ENCODE measurements around the gene WIPF1.
"Not testable (repeated sequence)": the region's sequence is repeated elsewhere in the genome, so short reads cannot be mapped to it uniquely, and the experiment has no call there.

The WIPF1 gene

DNA sequence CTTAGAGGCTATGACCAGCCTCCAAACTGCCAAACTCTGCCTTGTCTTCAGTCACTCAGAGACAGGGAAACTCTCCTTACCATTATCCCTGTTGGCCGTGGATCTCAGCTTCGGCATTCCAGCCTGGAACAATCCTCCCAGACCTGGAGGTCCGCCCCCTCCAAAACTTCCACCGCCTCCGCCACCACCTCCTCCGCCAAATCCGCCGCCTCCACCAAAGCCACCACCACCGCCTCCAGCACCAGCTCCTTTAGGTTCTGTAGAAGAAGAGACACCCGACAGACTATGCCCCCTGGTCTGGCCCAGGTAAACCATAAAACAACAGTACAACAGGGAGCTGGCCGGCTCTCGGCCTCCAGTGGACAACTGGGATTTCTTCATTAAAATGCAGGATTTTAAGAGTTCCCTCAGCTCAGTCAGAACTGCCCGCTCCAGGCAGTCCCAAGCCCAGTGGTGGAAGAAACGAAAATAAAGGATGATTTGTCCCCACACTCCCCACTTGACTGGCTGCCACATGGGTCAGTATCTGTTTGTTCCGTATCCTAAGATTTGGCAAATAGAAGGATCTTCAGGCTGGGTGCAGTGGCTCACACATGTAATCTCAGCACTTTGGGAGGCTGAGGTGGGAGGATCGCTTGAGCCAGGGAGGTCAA is 22.4 kb downstream of the WIPF1 start:
- H3K4me3 ChIP-seq (ENCODE audit: low read depth, low read length), result no peak overlapping the region

DNA sequence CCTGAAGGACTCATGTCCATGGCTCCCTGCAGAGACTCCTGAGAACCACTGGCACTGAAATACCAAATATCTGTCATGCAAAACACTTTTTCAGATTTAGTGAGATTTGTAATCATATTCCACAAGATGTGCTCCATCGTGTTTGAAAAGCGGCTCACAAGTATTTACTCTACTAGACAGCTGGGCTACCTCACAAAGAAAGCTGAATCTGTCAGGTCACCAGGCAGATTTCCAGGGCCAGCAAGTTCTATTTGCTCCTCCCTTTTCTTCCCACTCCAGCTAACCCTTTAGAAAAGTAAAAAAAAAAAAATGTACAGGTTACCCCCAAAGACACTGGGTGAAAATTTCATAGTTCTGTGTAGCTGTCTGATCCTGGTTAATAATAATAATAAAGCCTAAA is 22.9 kb downstream of the WIPF1 start:
- H3K4me3 ChIP-seq (ENCODE audit: low read depth, low read length), result no peak overlapping the region

DNA sequence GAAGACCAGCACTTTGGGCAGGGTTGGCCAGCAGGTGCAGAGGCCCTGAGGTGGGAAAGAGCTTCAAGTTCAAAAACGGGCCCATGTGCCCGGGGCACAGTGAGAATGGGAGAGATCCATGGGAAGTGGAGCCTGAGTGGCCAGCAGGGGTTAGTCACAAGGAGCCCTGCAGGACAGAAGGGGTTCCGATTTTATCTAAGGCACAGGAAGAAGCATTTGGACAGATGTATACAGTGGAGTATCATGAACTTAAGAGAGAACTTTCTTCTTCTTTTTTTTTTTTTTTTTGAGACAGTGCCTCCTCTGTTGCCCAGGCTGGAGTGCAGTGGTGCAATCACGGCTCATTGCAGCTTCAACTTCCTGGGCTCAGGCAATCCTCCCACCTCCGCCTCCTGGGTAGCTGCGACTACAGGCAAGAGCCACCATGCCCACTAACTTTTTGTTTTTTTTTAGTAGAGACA is 24.0 kb downstream of the WIPF1 start:
- no peak overlapping the region for H3K4me3 ChIP-seq (ENCODE audit: low read depth, low read length)

DNA sequence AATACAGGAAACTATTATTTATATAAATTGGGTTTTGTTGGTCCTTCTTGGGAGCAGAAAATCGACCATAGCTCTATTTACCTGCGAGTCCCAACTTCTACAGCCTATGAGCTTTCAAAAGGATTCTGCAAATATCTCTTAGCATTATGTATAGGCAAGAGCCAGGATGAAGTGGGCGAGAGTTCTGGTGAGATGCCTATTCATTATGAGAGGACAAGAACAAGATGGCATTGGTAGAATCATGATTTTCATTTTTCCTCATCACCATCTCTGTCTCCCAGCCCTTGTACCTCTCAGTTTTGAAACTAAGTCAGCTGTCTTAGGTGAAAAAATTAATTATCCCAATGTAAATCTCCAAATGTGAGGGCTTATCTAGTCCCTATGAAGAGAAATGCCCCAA is 25.0 kb downstream of the WIPF1 start:
- H3K4me3 ChIP-seq (ENCODE audit: low read depth, low read length), result no peak overlapping the region

DNA sequence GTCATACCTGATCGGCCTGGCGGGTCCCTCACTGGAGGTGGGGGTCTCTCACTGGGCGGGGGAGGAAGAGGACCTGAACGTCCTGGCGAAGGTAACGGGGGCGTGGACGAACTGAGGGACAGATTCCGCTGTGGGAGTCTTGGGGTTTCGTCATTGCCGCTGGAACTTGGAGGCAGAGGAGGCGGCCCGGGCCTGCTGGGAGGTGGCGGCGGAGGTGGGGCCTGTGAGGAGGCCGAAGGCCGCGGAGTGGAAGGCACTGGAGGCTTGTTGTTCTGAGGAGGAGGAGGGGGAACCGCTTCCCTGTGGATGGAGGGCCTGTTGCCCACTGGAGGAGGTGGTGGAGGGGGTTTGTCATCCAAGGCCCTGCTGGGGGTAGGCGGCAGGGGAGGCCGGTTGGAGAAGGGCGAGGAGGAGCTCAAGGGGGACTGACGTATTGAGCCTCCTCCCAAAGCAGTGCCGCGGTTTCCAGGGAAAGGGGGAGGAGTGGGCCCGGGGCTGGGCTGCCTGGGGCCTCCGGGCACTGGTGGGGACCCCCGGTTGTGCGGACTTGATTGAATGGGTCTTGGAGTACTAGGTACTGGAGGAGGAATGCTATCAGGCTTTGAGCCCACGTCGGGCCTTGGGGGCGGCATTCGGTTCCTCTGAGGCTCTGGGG is 25.8 kb downstream of the WIPF1 start:
- no peak overlapping the region for H3K4me3 ChIP-seq (ENCODE audit: low read depth, low read length)

DNA sequence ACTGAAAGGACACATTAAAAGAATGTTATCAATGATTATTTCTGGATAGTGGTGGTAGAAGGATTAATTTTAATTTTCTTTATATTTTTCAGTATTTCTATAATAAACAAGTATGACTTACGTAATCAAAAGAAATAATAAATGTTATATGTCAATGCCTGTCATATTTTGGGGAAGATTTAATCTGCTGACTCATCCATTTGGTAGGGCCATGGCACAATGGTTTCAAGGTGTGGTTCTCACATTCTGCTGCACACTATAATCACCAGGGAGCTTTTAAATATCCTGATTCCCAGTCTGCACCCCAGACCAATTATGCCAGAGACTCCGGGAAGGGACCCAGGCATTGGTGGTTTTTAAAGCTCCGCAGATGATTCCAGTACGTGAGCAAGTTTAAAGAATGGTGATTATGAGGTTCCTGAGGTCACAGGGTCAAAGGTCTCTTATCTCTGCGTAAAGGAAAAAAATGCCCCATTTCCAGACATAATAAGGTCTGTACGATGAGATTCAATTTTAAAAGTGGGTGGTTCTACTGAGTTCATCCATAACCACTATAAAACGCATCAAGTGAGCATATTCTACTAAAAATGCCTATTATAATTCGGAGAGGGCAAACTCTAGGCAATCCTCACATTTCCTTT is 27.2 kb downstream of the WIPF1 start:
- H3K4me3 ChIP-seq (ENCODE audit: low read depth, low read length), result no peak overlapping the region

DNA sequence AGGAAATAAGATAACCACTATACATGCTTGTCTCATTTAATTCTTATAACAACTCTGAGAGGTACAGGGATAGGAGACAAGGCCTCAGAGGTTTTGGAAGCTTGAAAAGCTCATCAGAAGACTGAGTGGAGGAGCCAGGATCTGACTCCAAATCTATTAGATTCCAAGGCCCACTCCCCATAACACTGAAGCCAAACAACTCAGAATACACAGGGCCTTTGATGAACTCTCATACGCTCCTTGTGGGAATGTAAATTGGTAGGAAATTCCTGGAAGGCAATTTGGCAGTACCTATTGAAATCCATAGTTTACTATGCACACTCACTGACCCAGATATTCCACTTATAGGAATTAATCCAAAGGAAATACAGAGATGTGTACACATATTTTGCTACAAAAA is 27.9 kb downstream of the WIPF1 start:
- no peak overlapping the region for H3K4me3 ChIP-seq (ENCODE audit: low read depth, low read length)

DNA sequence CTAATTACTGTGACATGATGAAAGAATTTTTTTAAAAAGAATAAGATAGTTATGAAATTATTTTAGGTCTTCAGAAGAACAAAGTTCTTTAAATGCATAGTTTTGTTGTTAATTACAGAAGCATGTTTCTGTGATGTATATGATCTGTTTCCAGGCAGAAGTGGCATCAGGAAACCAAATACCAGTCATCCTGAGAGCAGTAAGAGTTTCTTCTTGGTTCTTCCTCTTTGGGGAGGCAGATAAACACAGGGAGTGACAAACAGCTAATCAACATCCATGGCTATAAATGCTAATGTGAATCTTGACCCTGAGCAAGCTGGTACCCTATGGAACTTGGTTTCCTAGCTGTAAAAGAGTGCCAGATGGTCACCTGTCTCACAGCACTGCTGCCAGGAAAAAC is 29.2 kb downstream of the WIPF1 start:
- no peak overlapping the region for H3K4me3 ChIP-seq (ENCODE audit: low read depth, low read length)

DNA sequence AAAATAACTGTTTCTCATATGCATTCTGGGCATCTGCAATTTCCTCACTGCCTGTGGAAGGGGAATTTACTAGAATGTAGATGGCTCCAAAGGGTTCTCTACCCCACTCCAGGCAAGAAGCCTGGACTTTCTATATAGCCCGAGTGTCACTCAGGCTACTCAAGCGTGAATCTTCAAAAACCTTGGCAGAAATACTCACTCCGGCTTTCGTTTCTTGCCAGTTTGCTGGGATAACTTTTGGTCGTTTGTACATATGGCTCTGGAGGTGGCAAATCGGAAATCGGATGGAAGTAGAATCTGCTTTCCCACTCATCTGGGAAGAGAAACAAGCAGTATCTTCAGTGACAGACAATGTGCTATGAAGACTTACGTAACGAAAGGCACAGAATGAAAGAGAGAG is 30.7 kb downstream of the WIPF1 start:
- no peak overlapping the region for H3K4me3 ChIP-seq (ENCODE audit: low read depth, low read length)

DNA sequence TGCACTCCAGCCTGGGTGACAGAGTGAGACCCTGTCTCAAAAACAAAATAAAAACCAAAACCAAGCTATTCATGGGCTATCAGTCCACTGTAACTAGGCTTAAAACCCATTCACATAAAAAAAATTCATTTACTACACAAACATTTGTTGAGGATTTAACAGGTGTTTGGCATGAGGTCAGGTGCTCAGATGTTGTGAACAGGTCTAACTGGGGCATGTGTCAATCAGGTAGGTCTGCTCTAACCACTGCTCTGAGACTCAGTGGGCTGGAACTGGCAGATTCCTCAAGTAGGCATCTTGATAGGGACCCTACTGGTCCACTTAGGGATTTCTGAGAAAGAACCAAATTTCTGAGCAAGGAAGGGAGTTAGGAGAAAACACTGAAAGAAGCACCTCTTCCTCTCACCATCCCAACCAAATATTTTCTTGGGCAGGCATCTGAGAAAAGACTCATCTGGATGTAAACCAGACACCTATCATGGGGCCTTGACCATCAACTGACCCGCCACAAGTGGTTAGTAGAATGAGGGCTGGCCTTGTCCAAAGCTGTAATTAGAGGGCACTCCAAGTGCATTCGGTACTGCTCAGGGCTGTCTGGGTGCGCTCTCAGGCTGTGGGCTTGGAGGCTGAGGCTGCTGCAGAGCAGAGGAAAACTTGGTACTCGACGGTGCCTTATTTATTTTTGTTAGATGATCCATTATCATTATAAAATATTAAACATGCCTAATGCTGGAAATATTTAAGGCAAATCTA is 33.9 kb downstream of the WIPF1 start:
- no peak overlapping the region for H3K4me3 ChIP-seq (ENCODE audit: low read depth, low read length)

DNA sequence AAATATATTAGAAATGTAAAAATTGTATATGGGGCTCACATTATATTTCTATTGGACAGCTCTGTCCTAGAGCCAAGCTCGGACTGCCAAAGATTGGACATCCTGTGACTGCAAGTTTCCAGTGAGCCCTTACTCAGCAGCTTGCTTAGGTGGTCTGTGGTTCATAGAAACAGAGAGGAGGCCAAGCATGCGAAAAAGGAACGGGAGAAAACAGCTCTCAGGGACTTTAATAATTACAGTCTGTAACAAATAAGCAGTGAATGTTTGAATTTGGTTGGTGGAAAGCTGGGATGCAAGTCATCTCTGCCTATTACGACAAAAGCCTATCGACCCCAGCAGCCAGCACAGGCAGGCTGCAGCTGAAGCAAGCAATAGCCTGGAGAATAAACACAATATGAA is 35.6 kb downstream of the WIPF1 start:
- no peak overlapping the region for H3K4me3 ChIP-seq (ENCODE audit: low read depth, low read length)

DNA sequence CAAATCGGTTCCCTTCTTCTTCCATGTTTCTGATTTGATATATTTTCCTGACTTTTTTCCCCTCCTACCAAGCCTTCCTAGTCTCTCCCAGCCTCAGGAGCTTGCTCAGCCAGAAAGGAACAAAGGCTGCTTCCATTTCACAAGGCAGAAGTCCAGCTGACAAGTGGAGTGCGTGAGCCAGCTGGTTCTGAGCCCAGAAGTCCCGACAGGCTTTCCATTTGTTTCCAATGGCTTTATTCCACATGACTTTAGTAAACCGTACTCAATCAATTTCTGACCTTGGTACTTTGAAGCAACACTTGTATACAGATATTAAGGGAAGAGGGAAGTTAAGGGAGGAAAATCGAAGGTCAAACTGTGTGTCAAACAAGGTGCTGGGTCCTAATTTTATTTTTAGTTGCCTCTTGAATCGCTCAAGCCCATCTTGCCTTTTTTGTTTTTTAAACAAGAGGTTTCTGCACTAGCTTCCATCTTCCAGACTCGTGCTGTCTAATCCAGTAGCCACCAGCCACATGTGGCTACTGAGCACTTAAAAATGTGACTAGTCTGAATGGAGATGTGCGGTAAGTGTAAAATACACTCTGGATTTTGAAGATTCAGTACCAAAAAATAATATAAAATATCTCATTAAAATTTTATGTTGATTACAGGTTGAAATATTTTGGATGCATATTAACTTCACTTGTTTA is 36.2 kb downstream of the WIPF1 start:
- no peak overlapping the region for H3K4me3 ChIP-seq (ENCODE audit: low read depth, low read length)

DNA sequence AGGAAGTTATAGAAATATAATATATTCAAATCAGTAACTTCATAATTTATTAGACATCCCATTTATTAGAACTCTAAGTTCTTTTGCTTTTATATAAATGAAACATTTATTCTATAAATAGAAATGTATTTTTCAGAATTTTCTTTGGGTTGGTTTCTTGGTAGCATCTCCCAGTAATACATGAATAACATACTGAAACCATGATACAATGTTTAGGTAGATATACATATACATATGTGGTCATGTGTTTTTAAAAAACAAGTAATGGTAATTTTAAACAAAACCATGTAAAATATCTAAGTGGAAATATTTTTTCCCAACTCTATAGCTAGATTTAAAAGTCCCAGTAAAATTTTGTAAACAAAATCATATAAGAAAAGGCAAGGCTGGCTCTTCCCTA is 36.9 kb downstream of the WIPF1 start:
- H3K4me3 ChIP-seq (ENCODE audit: low read depth, low read length), result no peak overlapping the region

DNA sequence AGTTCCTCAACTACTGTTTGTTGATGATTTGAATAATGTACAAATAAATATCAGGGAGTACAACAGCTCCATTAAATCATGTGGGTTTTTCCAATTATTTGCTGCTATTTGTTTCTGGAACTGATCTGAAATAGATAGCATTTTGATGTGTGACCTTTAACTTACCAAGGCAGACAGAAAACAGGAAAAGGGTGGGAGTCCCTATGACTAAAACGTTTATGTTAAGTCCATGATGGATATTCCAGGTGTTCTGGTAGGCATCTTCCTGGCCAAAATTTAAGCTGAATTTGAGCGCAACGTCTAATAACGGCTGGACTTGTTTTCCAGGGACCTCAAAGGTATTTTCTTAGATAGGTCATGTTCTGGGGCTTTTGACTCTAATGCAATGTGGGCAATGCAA is 41.6 kb downstream of the WIPF1 start:
- no peak overlapping the region for H3K4me3 ChIP-seq (ENCODE audit: low read depth, low read length)

DNA sequence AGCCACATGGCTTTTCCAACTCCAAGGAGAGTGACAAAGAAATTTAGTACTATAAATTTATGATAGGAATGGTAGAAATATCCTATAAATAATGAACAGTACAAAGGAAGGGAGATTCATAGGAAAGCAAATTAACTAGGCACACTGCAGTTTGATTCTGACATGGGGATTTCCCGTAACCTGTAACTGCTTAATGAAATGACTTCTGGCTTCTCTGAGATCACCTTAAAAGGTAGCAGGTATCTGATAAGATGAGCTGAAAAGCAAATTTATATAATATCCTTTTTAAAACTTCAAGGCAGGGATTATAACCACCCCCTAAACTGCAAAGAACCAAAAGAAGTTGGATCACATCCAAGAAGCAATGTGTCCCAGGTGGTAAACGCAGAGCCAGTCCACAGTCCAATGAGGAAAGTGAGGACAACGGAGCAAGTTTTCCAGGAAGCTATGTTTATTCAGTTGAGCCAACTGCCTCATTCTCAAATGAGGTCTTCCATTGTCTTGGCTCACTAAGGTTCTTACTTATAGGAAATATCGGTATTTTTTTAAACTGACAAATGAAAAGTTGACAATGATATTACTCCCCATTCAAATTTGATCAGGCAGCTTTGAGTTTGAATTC is 43.0 kb downstream of the WIPF1 start:
- H3K4me3 ChIP-seq (ENCODE audit: low read depth, low read length), result no peak overlapping the region

DNA sequence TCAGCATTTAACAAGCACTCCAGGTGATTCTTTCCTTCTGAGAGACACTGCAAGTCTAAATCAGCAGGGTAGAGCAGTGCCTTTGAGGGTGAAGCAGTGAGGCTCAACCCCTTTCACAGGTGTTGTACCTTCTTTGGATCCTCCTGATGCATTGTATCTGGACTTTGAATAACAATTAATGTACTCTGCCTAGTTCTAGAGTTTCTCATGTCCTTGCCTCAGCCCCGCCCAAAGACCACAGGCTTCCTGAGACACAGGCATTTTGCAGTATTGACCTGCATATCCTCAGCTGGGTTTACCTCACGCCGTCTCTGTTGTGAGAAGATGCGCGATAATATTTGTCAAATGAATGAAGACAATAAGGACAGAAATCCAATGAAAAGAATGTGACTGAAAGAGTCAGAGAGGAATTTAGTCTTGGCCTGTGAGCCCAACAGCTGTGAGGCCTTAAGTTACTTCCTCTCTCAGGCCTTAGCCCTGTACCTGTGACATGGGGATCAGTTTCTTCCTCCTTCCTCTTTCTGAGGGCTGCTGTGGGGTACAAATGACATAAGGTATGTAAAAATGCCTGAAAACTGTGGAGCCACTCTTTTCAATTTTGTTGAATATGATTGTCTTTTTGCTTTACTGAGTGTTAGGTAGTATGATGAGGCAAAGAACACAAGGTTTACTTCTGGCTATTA is 43.7 kb downstream of the WIPF1 start:
- H3K4me3 ChIP-seq (ENCODE audit: low read depth, low read length), result no peak overlapping the region

DNA sequence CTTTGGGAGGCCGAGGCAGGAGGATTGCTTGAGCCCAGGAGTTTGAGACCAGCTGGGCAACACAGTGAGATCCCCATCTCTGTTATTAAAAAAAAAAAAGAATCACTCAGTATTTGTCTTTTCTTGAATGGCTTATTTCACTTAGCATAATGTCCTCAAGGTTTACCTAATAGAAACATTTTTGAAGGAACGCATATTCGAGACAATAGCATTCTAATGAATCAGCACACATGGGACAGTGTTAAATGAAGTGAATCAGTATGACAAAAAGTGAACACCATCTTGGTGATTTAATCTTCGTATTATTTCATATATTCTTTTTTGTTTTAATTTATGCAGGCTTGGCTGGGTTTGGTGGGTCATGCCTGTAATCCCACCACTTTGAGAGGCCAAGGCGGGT is 44.7 kb downstream of the WIPF1 start:
- no peak overlapping the region for H3K4me3 ChIP-seq (ENCODE audit: low read depth, low read length)

DNA sequence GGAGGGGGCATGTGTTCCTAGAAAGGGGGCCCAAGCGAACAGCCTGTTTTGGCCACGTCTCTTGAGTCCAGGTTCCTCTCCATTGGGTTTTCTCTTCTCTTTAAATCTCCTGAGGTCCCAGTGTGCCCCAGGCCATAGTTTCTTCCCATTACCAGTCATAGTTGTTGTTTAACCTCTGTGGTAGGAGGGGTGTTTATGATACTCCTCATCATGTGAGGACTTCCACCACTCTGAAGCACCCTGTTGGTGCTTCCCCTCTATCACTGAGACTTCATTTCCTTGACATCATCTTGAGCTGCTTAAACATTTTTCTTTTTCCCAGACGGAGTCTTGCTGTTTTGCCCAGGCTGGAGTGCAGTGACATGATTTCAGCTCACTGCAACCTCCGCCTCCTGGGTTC is 45.9 kb downstream of the WIPF1 start:
- H3K4me3 ChIP-seq (ENCODE audit: low read depth, low read length), result no peak overlapping the region

DNA sequence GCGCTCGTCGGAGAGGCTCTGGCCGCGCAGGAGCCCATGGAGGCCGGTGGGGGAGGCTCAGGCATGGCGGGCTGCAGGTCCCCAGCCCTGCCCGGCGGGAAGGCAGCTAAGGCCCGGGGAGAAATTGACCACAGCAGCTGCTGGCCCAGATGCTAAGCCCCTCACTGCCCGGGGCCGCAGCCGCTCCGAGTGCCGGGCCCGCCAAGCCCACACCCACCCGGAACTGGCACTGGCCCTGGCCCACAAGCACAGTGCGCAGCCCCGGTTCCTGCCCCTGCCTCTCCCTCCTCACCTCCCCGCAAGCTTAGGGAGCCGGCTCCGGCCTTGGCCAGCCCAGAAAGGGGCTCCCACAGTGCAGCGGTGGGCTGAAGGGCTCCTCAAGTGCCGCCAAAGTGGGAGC is 49.0 kb downstream of the WIPF1 start:
- not testable (repeated sequence) for H3K4me3 ChIP-seq (ENCODE audit: low read depth, low read length)

DNA sequence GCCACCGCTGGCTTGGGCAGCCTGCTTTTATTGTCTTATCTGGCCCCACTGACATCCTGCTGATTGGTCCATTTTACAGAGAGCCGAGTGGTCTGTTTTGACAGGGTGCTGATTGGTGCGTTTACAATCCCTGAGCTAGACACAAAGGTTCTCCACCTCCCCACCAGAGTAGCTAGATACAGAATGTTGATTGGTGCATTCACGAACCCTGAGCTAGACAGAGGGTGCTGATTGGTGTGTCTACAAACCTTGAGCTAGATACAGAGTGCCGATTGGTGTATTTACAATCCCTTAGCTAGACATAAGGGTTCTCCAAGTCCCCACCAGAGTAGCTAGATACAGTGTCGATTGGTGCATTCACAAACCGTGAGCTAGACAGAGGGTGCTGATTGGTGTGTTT is 49.6 kb downstream of the WIPF1 start:
- not testable (repeated sequence) for H3K4me3 ChIP-seq (ENCODE audit: low read depth, low read length)

All from iPS-11a (cell line).